Measurements from ENCODE around the gene MORN1.
"Not testable (repeated sequence)": the region's sequence is repeated elsewhere in the genome, so short reads cannot be mapped to it uniquely, and the experiment has no call there.

Gene MORN1

DNA sequence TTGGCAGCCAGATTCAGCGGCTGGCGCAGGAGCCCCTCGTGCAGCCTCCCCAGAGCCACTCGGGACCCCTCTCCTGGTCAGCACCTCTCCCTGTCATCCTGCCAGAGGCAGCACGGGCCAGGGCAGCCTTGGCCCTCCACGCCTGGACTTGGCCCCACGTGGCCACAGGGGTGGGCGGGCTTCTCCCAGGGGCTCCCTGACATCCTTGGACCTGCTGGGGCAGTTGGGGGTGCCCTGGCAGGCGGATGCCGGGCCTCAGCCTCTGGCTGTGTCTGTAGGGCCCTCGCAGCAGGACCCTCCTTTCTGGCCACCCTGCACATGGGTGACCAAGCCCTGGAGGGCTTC lies 60.2 kb downstream of the MORN1 start:
- no peaks in the 10 kb centered on the region for H3K9me3 ChIP-seq (ENCODE audit: control insufficient read depth, low read length)
- H3K4me1 ChIP-seq (ENCODE audit: control insufficient read depth, insufficient read depth, low read length), result peaks cover 3% of the 10 kb centered on the region
- no peak overlapping the region for H3K4me3 ChIP-seq (ENCODE audit: insufficient read depth, low read depth, low read length)
- H3K27me3 ChIP-seq (ENCODE audit: control insufficient read depth, insufficient read depth, low read length, poor library complexity, severe bottlenecking), result no peaks in the 10 kb centered on the region
- 94% methylated on average over 11 of the region's 11 CpGs for WGBS, 2 experiments
- H3K27ac ChIP-seq (ENCODE audit: insufficient read depth, low read depth, low read length, poor library complexity, severe bottlenecking), result no peak overlapping the region
- H3K36me3 ChIP-seq (ENCODE audit: control insufficient read depth, insufficient read depth, low read length), result no peaks in the 10 kb centered on the region

DNA sequence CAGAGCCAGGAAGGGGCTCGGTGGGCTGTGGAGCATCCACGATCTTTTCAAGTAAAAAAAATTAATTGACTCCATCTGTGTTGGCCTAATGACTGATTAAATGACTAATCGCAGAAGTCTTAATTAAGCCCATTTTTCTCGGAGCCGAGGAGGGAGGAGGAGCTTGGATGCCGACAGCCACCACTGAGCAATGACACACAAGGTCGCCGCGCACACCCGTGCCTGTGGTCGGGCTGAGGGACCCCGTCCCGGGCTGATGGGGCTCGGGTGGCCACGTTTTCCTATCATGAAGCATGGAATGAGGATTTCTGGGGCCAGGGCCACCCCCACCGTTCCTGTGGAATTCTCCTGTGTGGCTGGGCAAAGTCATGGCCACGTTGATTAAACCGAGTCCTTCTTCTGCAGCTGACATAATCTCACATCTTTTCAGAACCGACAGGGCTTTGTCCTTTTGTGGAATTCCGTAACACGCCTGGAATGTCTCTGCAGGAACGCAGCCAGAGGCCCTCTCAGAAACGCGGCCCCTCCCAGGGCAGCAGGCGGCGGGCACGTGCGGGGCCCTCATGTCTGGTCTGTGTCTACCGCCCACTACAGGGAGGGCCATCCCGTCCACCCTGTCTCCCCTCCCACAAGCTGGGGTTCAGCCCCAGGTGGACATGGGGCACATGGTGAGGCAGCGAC lies 60.7 kb downstream of the MORN1 start:
- 94% methylated on average over 31 of the region's 31 CpGs for WGBS, 2 experiments
- H3K4me3 ChIP-seq (ENCODE audit: insufficient read depth, low read depth, low read length), result no peak overlapping the region

DNA sequence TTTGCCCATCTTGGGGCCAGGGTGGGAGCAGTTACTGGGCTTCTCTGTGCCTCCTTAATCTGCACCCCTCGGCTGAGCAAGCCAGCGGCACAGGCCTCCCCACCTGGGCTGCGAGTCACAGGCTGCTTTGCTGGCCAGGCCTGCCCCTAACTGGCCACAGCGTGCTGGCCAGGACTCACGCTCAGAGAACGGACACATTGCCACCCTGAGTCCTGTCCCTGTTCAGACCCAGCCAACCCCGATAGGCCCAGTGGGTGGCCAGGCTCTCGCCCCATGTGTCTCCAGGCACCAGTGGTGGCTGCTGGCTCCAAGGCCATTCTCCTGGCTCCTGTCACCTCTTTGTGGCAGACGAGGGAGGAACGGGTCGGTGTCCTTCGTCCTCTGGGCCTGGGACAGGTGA lies 61.3 kb downstream of the MORN1 start:
- Histone ChIP-seq H3K27ac (ENCODE audit: insufficient read depth, low read depth, low read length, poor library complexity, severe bottlenecking) (no peak overlapping the region), H3K9me3 (ENCODE audit: control insufficient read depth, low read length) (no peaks in the 10 kb centered on the region), H3K4me1 (ENCODE audit: control insufficient read depth, insufficient read depth, low read length) (peaks cover 3% of the 10 kb centered on the region), H3K36me3 (ENCODE audit: control insufficient read depth, insufficient read depth, low read length) (no peaks in the 10 kb centered on the region), H3K27me3 (ENCODE audit: control insufficient read depth, insufficient read depth, low read length, poor library complexity, severe bottlenecking) (peaks cover 5% of the 10 kb centered on the region), H3K4me3 (ENCODE audit: insufficient read depth, low read depth, low read length) (no peak overlapping the region)
- 92 to 94% methylated on average over 12 of the region's 12 CpGs for WGBS, 2 experiments

More for the DNA sequence above, 60.7 kb downstream of the MORN1 start:
- H3K27me3 ChIP-seq (ENCODE audit: control insufficient read depth, insufficient read depth, low read length, poor library complexity, severe bottlenecking), result no peaks in the 10 kb centered on the region
- H3K36me3 ChIP-seq (ENCODE audit: control insufficient read depth, insufficient read depth, low read length), result no peaks in the 10 kb centered on the region
- no peaks in the 10 kb centered on the region for H3K9me3 ChIP-seq (ENCODE audit: control insufficient read depth, low read length)
- H3K27ac ChIP-seq (ENCODE audit: insufficient read depth, low read depth, low read length, poor library complexity, severe bottlenecking), result no peak overlapping the region
- peaks cover 3% of the 10 kb centered on the region for H3K4me1 ChIP-seq (ENCODE audit: control insufficient read depth, insufficient read depth, low read length)

DNA sequence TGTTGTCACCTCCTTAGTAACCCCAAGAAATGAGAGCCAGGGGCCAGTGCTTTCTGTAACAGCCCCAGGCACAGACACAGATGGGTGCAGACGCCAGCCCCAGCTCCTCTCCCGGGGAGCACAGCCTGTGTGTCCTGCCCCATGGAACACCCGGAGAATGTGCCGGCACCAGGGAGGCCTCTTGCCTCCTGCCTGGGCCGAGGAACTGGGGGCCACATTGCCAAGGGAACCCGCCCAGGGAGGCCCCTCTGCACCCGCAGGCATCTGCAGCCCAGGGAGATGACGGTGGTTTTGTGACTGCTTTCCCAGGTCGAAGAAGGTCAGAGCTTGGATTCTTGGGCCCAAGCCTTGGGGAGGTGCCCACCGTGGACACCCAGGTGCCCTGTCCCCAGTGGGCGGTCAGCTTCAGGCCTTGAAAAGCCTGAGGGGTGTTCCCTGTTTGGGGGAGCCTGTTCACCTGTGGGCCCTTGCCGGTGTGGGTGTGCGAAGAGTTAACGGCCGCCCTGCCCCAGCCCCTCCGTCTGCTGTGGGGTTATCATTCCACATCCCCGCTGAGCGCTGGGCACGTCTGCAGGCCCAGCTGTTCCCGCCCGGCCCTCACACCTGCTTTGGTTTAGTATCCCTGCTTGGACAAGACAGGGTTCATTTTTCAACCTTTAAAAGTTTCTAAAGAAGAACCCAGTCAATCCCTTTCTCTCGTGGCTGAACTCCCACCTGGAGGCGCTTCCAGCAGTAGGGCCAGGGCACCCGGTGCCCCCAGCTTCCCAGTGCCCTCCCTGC lies 62.5 kb downstream of the MORN1 start:
- no peaks in the 10 kb centered on the region for H3K9me3 ChIP-seq (ENCODE audit: control insufficient read depth, low read length)
- H3K4me1 ChIP-seq (ENCODE audit: control insufficient read depth, insufficient read depth, low read length), result peaks cover 3% of the 10 kb centered on the region
- H3K4me3 ChIP-seq (ENCODE audit: insufficient read depth, low read depth, low read length), result no peak overlapping the region
- H3K36me3 ChIP-seq (ENCODE audit: control insufficient read depth, insufficient read depth, low read length), result no peaks in the 10 kb centered on the region
- H3K27me3 ChIP-seq (ENCODE audit: control insufficient read depth, insufficient read depth, low read length, poor library complexity, severe bottlenecking), result peaks cover 6% of the 10 kb centered on the region
- H3K27ac ChIP-seq (ENCODE audit: insufficient read depth, low read depth, low read length, poor library complexity, severe bottlenecking), result no peak overlapping the region
- WGBS, 2 experiments, result 84 to 85% methylated on average over 24 of the region's 24 CpGs

DNA sequence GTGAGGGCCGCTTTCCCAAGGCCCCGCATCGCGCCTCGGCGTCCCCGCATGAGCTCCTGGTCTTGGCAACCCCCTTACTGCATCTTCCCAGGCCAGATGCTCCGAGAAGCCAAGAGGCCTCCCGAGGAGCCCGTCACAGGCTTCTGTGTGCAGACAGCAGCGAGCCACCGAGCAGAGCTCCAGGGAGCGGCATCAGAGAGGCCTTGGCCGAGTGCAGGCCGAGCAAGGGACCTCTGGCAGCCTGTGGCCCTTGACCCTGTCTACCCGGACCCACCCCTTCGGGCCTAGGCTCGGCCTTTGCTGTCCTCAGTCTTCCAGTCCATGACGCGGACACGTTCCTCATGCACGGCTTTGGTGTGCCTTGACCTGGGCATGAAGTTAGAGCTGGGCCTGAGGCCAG lies 63.5 kb downstream of the MORN1 start:
- H3K27me3 ChIP-seq (ENCODE audit: control insufficient read depth, insufficient read depth, low read length, poor library complexity, severe bottlenecking), result peaks cover 6% of the 10 kb centered on the region
- 93 to 95% methylated on average over 22 of the region's 22 CpGs for WGBS, 2 experiments
- peaks cover 3% of the 10 kb centered on the region for H3K4me1 ChIP-seq (ENCODE audit: control insufficient read depth, insufficient read depth, low read length)
- no peaks in the 10 kb centered on the region for H3K36me3 ChIP-seq (ENCODE audit: control insufficient read depth, insufficient read depth, low read length)
- H3K4me3 ChIP-seq (ENCODE audit: insufficient read depth, low read depth, low read length), result no peak overlapping the region
- H3K9me3 ChIP-seq (ENCODE audit: control insufficient read depth, low read length), result no peaks in the 10 kb centered on the region
- no peak overlapping the region for H3K27ac ChIP-seq (ENCODE audit: insufficient read depth, low read depth, low read length, poor library complexity, severe bottlenecking)

DNA sequence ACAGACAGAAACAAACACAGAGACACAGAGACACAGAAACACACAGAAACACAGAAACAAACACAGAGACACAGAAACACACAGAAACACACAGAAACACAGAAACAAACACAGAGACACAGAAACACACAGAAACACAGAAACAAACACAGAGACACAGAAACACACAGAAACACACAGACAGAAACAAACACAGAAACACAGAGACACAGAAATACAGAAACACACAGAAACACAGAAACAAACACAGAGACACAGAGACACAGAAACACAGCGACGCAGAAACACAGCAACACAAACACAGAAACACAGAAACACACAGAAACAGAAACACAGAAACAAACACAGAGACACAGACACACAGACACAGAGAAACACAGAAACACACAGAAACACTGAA lies 64.2 kb downstream of the MORN1 start:
- 95 to 97% methylated on average over 2 of the region's 2 CpGs for whole genome bisulfite sequencing, 2 experiments
- not testable (repeated sequence) for H3K4me1 ChIP-seq (ENCODE audit: control insufficient read depth, insufficient read depth, low read length); H3K9me3 ChIP-seq (ENCODE audit: control insufficient read depth, low read length); H3K36me3 ChIP-seq (ENCODE audit: control insufficient read depth, insufficient read depth, low read length); H3K27ac ChIP-seq (ENCODE audit: insufficient read depth, low read depth, low read length, poor library complexity, severe bottlenecking); H3K27me3 ChIP-seq (ENCODE audit: control insufficient read depth, insufficient read depth, low read length, poor library complexity, severe bottlenecking); H3K4me3 ChIP-seq (ENCODE audit: insufficient read depth, low read depth, low read length)

DNA sequence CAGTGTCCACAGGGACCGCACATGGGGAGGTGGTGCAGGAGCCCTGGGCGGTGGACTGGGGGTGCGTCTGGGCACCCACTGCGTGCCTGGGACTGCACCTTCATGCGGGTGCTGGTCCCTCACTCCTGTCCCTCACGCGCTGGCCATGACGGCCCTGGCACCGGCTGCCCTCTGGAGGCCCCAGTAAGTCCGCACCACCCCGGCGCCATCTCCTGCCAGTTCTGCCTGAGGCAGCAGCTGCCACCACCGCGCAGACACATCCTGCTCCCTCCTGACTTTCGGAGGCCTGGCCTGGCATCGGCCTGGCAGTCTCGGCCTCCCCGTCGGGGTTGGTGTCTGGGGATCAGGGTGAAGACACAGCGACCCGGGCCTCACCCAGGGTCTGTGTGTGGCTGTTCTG lies 64.8 kb downstream of the MORN1 start:
- peaks cover 6% of the 10 kb centered on the region for H3K27me3 ChIP-seq (ENCODE audit: control insufficient read depth, insufficient read depth, low read length, poor library complexity, severe bottlenecking)
- no peaks in the 10 kb centered on the region for H3K9me3 ChIP-seq (ENCODE audit: control insufficient read depth, low read length)
- no peaks in the 10 kb centered on the region for H3K36me3 ChIP-seq (ENCODE audit: control insufficient read depth, insufficient read depth, low read length)
- 89 to 90% methylated on average over 21 of the region's 21 CpGs for WGBS, 2 experiments
- no peak overlapping the region for H3K27ac ChIP-seq (ENCODE audit: insufficient read depth, low read depth, low read length, poor library complexity, severe bottlenecking)
- H3K4me3 ChIP-seq (ENCODE audit: insufficient read depth, low read depth, low read length), result no peak overlapping the region
- H3K4me1 ChIP-seq (ENCODE audit: control insufficient read depth, insufficient read depth, low read length), result peaks cover 15% of the 10 kb centered on the region

DNA sequence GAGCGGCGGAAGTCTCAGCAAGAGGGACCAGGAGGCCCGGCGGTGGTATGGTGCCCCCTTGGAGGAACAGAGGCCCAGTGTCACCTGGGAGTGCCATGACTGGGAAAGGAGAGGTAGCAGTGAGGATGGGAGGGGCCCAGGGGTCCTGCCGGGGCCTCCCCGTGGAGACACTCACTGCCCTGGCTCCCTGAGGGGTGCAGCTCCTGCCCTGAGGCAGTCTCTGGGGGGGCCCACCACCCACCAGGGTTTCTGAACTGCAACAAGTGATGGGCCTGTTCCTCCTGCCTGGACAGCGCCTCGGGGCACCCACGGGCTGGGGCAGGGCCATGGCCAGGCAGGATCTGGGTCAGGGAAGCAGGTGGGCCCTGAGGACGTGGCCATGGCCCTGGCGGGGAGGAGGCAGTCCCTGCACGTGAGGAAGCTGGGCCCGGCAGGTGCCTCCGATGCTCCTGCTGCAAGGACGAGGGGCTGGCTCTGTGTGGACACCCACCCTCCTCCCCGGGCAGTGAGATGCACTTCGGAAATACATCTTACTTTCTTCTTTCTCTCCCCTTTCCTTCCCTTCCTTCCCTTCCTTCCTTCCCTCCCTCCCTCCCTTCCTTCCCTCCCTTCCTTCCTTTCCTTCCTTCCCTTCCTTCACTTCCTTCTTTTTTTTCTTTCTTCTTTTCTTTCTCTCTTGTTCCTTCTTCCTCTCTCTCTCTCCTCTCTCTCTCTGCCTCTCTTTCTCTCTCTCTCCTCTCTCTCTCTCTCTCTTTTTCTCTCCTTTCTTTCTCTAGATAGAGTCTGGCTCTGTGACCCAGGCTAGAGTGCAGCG lies 66.6 kb downstream of the MORN1 start:
- Histone ChIP-seq H3K27me3 (ENCODE audit: control insufficient read depth, insufficient read depth, low read length, poor library complexity, severe bottlenecking) (peaks cover 6% of the 10 kb centered on the region), H3K27ac (ENCODE audit: insufficient read depth, low read depth, low read length, poor library complexity, severe bottlenecking) (no peak overlapping the region), H3K4me1 (ENCODE audit: control insufficient read depth, insufficient read depth, low read length) (peaks cover 25% of the 10 kb centered on the region), H3K9me3 (ENCODE audit: control insufficient read depth, low read length) (no peaks in the 10 kb centered on the region), H3K36me3 (ENCODE audit: control insufficient read depth, insufficient read depth, low read length) (no peaks in the 10 kb centered on the region), H3K4me3 (ENCODE audit: insufficient read depth, low read depth, low read length) (no peak overlapping the region)
- 89 to 92% methylated on average over 18 of the region's 18 CpGs for WGBS, 2 experiments

DNA sequence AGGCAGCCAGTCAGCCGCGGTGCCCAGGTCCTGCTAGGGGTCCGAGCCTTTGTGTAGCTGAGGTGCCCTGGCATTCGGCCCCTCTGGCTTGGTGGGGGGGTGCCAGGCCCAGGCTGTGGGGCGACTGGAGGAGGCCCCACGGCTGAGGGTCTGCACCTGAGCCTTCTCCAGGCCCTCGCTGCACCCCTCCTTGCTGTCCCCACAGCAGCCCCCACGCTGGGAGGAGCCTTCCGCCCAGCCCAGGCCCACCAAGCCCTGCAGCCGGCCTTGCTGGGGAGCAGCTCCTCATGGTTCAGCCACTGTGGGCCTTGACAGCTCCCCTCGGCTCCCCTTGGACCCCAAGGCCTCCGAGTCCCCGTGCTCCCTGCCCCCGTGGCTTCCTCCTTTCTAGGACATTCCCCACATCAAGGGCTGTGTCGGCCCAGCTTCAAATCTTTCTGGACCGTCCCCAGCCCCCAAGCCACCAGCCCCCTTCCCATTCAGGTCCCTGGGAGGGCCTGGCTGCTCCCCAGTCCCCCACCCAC lies 67.8 kb downstream of the MORN1 start:
- Histone ChIP-seq H3K27me3 (ENCODE audit: control insufficient read depth, insufficient read depth, low read length, poor library complexity, severe bottlenecking) (peaks cover 6% of the 10 kb centered on the region), H3K4me3 (ENCODE audit: insufficient read depth, low read depth, low read length) (no peak overlapping the region), H3K27ac (ENCODE audit: insufficient read depth, low read depth, low read length, poor library complexity, severe bottlenecking) (no peak overlapping the region), H3K36me3 (ENCODE audit: control insufficient read depth, insufficient read depth, low read length) (no peaks in the 10 kb centered on the region), H3K9me3 (ENCODE audit: control insufficient read depth, low read length) (no peaks in the 10 kb centered on the region), H3K4me1 (ENCODE audit: control insufficient read depth, insufficient read depth, low read length) (peaks cover 25% of the 10 kb centered on the region)
- 91 to 93% methylated on average over 16 of the region's 16 CpGs for WGBS, 2 experiments
